Heart right ventricle (tissue), 16 donors: ENCODE data around the gene ARMC2. TPM values are rescaled to one million over a fixed set of nuclear protein-coding genes. Genes with fewer than 3 reads are reported as not detected.
"Not testable (repeated sequence)": the region's sequence is repeated elsewhere in the genome, so short reads cannot be mapped to it uniquely, and the experiment has no call there.

ENCODE experiments used
- ATAC-seq, 8 donors: fragments of 200-7000 bp; cut with Tn5 transposase; one replicate each; pipeline ENCODE4 v1.9.1; 2020; ENCODE audit warnings: mild to moderate bottlenecking in 8 of 8, moderate library complexity in 8 of 8, moderate number of reproducible peaks in 1 of 8
- DNase-seq, 2 donors: peaks; one replicate each; pipeline ENCODE4 v3.0.0-alpha.2; 2020
- H3K27ac ChIP-seq, 10 donors: fragments of 200-600 bp; sonication (generic) in 2 of 10; one replicate each; pipeline versions ENCODE4 v1.5.0 to v1.8.0; 2020 to 2022; ENCODE audit warnings: mild to moderate bottlenecking in 3 of 10
- H3K27me3 ChIP-seq, 7 donors: fragments of 200-600 bp; one replicate each; pipeline ENCODE4 v1.8.0; 2021 to 2022; ENCODE audit warnings: mild to moderate bottlenecking in 2 of 7
- H3K36me3 ChIP-seq, 9 donors: fragments of 200-600 bp; sonication (generic) in 1 of 9; one replicate each; pipeline versions ENCODE4 v1.5.0 to v1.8.0; 2020 to 2022; ENCODE audit warnings: mild to moderate bottlenecking in 2 of 9
- H3K4me1 ChIP-seq, 9 donors: fragments of 200-600 bp; sonication (generic) in 1 of 9; one replicate each; pipeline versions ENCODE4 v1.5.0 to v1.8.0; 2020 to 2022; ENCODE audit warnings: mild to moderate bottlenecking in 4 of 9
- H3K4me3 ChIP-seq, 10 donors: fragments of 200-600 bp; sonication (generic) in 2 of 10; one replicate each; pipeline versions ENCODE4 v1.5.0 to v1.8.0; 2020 to 2022; ENCODE audit warnings: mild to moderate bottlenecking in 7 of 10, moderate library complexity in 2 of 10
- H3K9me3 ChIP-seq, 11 donors: fragments of 200-600 bp in 10 of 11; sonication (generic) in 2 of 11; one replicate each; pipeline versions ENCODE4 v1.5.0 to v1.8.0; 2013 to 2022; ENCODE audit warnings: mild to moderate bottlenecking in 2 of 11, control low read depth in 1 of 11, moderate library complexity in 1 of 11
- WGBS, 2 donors: extraction: QIAGEN DNeasy Blood & Tissue Kit; methylation state at CpG; one replicate each; pipeline ENCODE4 v1.1.7; 2013; ENCODE audit warnings: inconsistent platforms in 1 of 2; 5-methylcytosine and 5-hydroxymethylcytosine counted together
- intact Hi-C, 10 donors: fragments of 100-400 bp; cut with DNase I; formaldehyde crosslinking; loops; one replicate each; pipeline versions ENCODE4 v1.11.1 to v1.14.2; 2022
- polyA plus RNA-seq, 2 donors: library from polyadenylated mRNA; stranded (reverse); fragments of 200-250 nt; gene quantifications; one replicate each; pipeline ENCODE4 v1.2.3, GENCODE V29; 2013
- total RNA-seq, 10 donors: library from RNA; stranded (reverse); fragmentation: NEBNext Ultra II Directional in 3 of 10; extraction: Animal tissue kit (Norgen Biotek cat#: 25700) in 3 of 10; gene quantifications; one replicate each; pipeline versions ENCODE4 v1.2.1 to v1.2.4, GENCODE V29; 2021 to 2023
- TF ChIP-seq, protein P1 (sequence below), 9 donors: fragments of 200-600 bp; sonication (generic) in 2 of 9; IDR thresholded peaks; one replicate each; pipeline versions ENCODE4 v1.5.0 to v1.8.0; 2021 to 2022; ENCODE audit warnings: antibody characterized with exemption in 9 of 9, mild to moderate bottlenecking in 5 of 9, moderate library complexity in 1 of 9
- donor health status: Arrhythmogenic right ventricular cardiomyopathy.
- donor health status: ischemic (EF 13 %, LVEDD 7.1; RV severe dilation, severe dysfunction).
- donor health status: healthy with polysubstance abuse.
- donor health status: DM: no; HTN: yes; CAD: no.
- donor health status: DM: no; HTN: no; CAD: no.
- donor health status: ischemic (EF 25% LVEDD 6.9; RV normal size, moderate dysfunction).
- donor health status: ischemic (EF 25% LVEDD 5.7; RV mildly dilated, moderate dysfunction).
- donor health status: healthy.
- donor health status: DM: yes; HTN: yes; CAD: no.
- donor health status: Ischemic cardiomyopathy.
- donor health status: ischemic (EF 35%, LVEDD 5.7; RV mildly dilated, moderate dysfunction).
- donor health status: nonischemic (EF 11% LVEDD 7.7; RV severe dilation, severe dysfunction).
- donor health status: DM: yes; HTN: yes; CAD: no.
- donor health status: PGD.
- donor health status: ischemic (EF 29% LVEDD 5.4; RV normal size, mild dysfunction).
- donor health status: nonischemic (EF 23%, LVEDD 6.1; RV moderate dilation, normal function).

The ARMC2 gene
- total and polyA plus RNA-seq, 12 donors: 2.5 to 16.4 (median 12.3) TPM

DNA sequence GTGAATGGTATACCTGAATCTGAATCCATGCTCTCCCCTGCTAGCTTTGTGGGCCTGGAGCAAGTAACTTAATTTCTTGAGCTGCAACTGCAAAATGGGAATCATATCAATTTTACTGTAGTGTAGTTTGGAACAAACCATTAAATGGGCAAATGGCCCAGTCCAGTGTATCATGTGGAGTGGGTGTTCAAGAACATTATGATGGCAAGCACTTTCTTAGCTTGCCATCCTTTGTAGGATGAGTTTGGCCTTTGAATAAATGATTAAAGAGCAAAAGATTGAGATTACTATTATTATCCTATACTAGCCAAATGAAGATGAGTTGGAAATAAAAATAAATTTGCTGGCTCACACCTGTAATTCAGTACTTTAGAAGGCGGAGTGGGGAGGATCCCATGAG lies 126.0 kb downstream of the ARMC2 start:
- H3K27ac ChIP-seq: peak overlapping the region in 1 of 10 donors; percentile 17
- ATAC-seq: no peak
- TF ChIP-seq, protein P1, sequence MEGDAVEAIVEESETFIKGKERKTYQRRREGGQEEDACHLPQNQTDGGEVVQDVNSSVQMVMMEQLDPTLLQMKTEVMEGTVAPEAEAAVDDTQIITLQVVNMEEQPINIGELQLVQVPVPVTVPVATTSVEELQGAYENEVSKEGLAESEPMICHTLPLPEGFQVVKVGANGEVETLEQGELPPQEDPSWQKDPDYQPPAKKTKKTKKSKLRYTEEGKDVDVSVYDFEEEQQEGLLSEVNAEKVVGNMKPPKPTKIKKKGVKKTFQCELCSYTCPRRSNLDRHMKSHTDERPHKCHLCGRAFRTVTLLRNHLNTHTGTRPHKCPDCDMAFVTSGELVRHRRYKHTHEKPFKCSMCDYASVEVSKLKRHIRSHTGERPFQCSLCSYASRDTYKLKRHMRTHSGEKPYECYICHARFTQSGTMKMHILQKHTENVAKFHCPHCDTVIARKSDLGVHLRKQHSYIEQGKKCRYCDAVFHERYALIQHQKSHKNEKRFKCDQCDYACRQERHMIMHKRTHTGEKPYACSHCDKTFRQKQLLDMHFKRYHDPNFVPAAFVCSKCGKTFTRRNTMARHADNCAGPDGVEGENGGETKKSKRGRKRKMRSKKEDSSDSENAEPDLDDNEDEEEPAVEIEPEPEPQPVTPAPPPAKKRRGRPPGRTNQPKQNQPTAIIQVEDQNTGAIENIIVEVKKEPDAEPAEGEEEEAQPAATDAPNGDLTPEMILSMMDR (IDR thresholded peaks at IDR 0.05): no peak
- no peaks in the 10 kb centered on the region for H3K27me3 ChIP-seq
- peaks cover 0 to 30% (median 0%) of the 10 kb centered on the region in 11 donors for H3K9me3 ChIP-seq
- 61 to 88% methylated on average over 1 of the region's 1 CpG for WGBS, 2 donors
- no peak for DNase-seq
- H3K4me3 ChIP-seq: no peak overlapping the region
- H3K4me1 ChIP-seq: peaks cover 4 to 39% (median 22%) of the 10 kb centered on the region in 9 donors
- H3K36me3 ChIP-seq: no peaks in the 10 kb centered on the region
- intact Hi-C loops: loop anchor here in 1 of 10 donors (5.0 kb wide), 1 partner anchor 33 kb away; no protein-coding TSS in a partner anchor

DNA sequence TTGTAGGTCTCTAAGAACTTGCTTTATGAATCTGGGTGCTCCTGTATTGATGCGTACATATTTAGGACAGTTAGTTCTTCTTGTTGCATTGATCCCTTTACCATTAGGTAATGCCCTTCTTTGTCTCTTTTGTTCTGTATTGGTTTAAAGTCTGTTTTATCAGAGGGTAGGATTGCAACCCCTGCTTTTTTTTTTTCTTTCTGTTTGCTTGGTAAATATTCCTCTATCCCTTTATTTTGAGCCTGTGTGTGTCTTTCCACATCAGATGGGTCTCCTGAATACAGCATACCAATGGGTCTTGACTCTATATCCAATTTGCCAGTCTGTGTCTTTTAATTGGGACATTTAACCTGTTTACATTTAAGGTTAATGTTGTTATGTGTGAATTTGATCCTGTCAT lies 130.4 kb downstream of the ARMC2 start:
- H3K27ac ChIP-seq, H3K27me3 ChIP-seq, ATAC-seq, intact Hi-C loops, DNase-seq, H3K4me3 ChIP-seq, H3K36me3 ChIP-seq: not testable (repeated sequence)
- Histone ChIP-seq H3K9me3 (peaks cover 0 to 50% (median 6%) of the 10 kb centered on the region in 11 donors), H3K4me1 (peaks cover 0 to 18% (median 7%) of the 10 kb centered on the region in 9 donors)
- WGBS, 2 donors: 100% methylated on average over 1 of the region's 1 CpG

DNA sequence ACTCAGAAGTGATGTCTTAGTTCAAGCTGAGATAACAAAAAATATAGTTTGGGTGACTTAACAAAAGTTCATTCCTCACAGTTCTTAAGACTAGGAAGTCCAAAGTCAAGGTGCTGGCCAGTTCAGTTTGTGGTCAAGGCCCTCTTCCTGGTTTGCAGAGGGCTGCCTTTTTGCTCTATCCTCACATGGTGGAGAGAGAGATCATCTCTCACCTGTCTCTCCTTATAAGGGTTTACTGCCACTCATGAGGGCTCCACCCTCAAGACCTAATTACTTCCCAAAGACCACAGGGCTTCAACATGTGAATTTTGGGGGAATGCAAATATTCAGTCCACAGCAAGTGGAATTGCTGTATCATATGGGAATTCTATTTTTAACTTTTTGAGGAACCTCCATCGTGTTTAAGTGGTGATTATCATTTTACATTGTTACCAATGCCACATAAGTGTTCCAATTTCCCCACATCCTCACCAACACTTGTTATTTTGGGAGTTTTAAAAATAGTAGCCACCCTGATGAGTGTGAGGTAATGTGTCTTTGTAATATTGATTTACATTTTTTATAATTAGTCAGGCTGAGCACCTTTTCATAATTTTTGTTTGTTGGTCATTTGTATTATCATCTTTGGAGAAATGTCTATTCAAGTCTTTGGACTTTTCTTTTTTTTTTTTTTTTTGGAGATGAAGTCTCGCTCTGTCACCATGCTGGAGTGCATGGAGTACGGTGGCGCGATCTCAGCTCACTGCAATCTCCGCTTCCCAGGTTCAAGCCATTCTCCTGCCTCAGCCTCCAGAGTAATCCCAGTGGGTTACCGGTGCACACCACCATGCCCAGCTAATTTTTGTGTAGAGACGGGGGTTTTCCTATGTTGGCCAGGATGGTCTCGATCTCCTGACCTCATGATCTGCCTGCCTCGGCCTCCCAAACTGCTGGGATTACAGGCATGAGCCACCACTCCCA lies 134.2 kb downstream of the ARMC2 start:
- Histone ChIP-seq H3K4me1 (peaks cover 0 to 23% (median 10%) of the 10 kb centered on the region in 9 donors), H3K27ac (peak overlapping the region in 1 of 10 donors; percentile 22), H3K27me3 (no peaks in the 10 kb centered on the region), H3K36me3 (peaks cover 0 to 39% (median under 1%) of the 10 kb centered on the region in 9 donors), H3K4me3 (no peak overlapping the region), H3K9me3 (peaks cover 0 to 36% (median 6%) of the 10 kb centered on the region in 11 donors)
- intact Hi-C loops: no loop called here
- peak in 7 of 8 donors; percentile 46 to 79 (median 66) for ATAC-seq
- TF ChIP-seq, protein P1 (IDR thresholded peaks at IDR 0.05): no peak
- WGBS, 2 donors: 84 to 89% methylated on average over 10 of the region's 10 CpGs
- DNase-seq: no peak

DNA sequence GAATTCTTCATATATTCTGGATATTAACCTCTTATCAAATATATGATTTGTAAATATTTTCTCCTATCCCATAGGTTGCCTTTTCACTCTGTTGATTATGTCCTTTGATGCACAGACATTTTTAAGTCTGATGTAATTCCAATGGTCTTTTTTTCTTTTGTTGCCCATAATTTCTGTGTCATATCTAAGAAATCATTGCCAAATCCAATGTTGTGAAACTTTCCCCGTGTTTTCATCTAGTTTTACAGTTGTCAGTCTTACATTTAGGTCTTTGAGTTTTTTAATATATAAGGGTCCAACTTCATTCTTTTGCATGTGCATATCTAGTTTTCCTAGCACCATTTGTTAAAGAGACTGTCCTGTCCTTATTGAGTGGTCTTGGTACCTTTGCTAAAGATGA lies 134.9 kb downstream of the ARMC2 start:
- Histone ChIP-seq H3K4me3 (no peak overlapping the region), H3K9me3 (peaks cover 0 to 31% (median 6%) of the 10 kb centered on the region in 11 donors), H3K36me3 (peaks cover 0 to 47% (median 8%) of the 10 kb centered on the region in 9 donors), H3K27me3 (no peaks in the 10 kb centered on the region), H3K4me1 (peaks cover 0 to 26% (median 16%) of the 10 kb centered on the region in 9 donors), H3K27ac (peak overlapping the region in 2 of 10 donors; percentile 17 to 22)
- TF ChIP-seq, protein P1 (IDR thresholded peaks at IDR 0.05): no peak
- intact Hi-C loops: no loop called here
- no peak for DNase-seq
- WGBS, 2 donors: 81 to 86% methylated on average over 1 of the region's 1 CpG
- no peak for ATAC-seq
